WERI-Rb-1 (cell line): Measurements from ENCODE around the gene MBP.

ENCODE experiments used
- DNase-seq: peaks from one replicate; pipeline ENCODE4 v3.0.0-alpha.2; 2020
- H3K27ac ChIP-seq: fragments of 250-450 bp; sonication (Bioruptor Pico); 2 replicates; pipeline ENCODE4 v1.5.1; 2020; ENCODE audit warnings: mild to moderate bottlenecking, moderate library complexity
- H3K27me3 ChIP-seq: fragments of 250-450 bp; sonication (Bioruptor Pico); 2 replicates; pipeline ENCODE4 v1.5.1; 2021; ENCODE audit warnings: mild to moderate bottlenecking, low read depth, moderate library complexity; ENCODE audit not compliant: insufficient read depth, severe bottlenecking
- H3K36me3 ChIP-seq: fragments of 250-450 bp; sonication (Bioruptor Pico); 2 replicates; pipeline ENCODE4 v1.5.1; 2020; ENCODE audit warnings: mild to moderate bottlenecking, moderate library complexity
- H3K4me3 ChIP-seq: 2 replicates; pipeline ENCODE4 v1.5.1; 2011; ENCODE audit warnings: low read depth, mild to moderate bottlenecking, control low read depth, low read length
- H3K9me3 ChIP-seq: fragments of 250-450 bp; sonication (Bioruptor Pico); 2 replicates; pipeline ENCODE4 v1.5.1; 2021; ENCODE audit warnings: mild to moderate bottlenecking, moderate library complexity; ENCODE audit not compliant: severe bottlenecking
- CTCF ChIP-seq: IDR thresholded peaks from 2 replicates; pipeline ENCODE4 v1.5.1; 2011; ENCODE audit warnings: low read depth, mild to moderate bottlenecking, control low read depth, inconsistent platforms, low read length

MBP gene

GRCh38 chr18:77090546-77091174 lies 41.9 kb downstream of the MBP start:
- H3K27me3 ChIP-seq = no peaks in the 10 kb centered on the region
- H3K4me3 ChIP-seq = no peak overlapping the region
- no peaks in the 10 kb centered on the region for H3K9me3 ChIP-seq
- no peak for DNase-seq
- no peaks in the 10 kb centered on the region for H3K36me3 ChIP-seq
- H3K27ac ChIP-seq = no peak overlapping the region
- TF ChIP-seq CTCF = no peak

- no peak overlapping the region for H3K4me3 ChIP-seq
- H3K27me3 ChIP-seq = no peaks in the 10 kb centered on the region
- no peaks in the 10 kb centered on the region for H3K9me3 ChIP-seq
- H3K27ac ChIP-seq = no peak overlapping the region
- no peak for TF ChIP-seq CTCF
- H3K36me3 ChIP-seq = no peaks in the 10 kb centered on the region
- DNase-seq = no peak
Observed at GRCh38 chr18:77089723-77090285, 42.8 kb downstream of the MBP start.

- H3K36me3 ChIP-seq = no peaks in the 10 kb centered on the region
- no peak for TF ChIP-seq CTCF
- no peaks in the 10 kb centered on the region for H3K9me3 ChIP-seq
- no peak overlapping the region for H3K4me3 ChIP-seq
- H3K27ac ChIP-seq = no peak overlapping the region
- DNase-seq = no peak
- H3K27me3 ChIP-seq = no peaks in the 10 kb centered on the region
Observed at GRCh38 chr18:77088963-77089722, 43.4 kb downstream of the MBP start.

GRCh38 chr18:77087393-77088141 lies 45.0 kb downstream of the MBP start:
- Histone ChIP-seq H3K27ac (no peak overlapping the region), H3K9me3 (no peaks in the 10 kb centered on the region), H3K4me3 (no peak overlapping the region), H3K36me3 (no peaks in the 10 kb centered on the region), H3K27me3 (no peaks in the 10 kb centered on the region)
- DNase-seq = no peak
- TF ChIP-seq CTCF = no peak

- no peaks in the 10 kb centered on the region for H3K9me3 ChIP-seq
- H3K4me3 ChIP-seq = no peak overlapping the region
- no peak for TF ChIP-seq CTCF
- DNase-seq = no peak
- no peaks in the 10 kb centered on the region for H3K36me3 ChIP-seq
- H3K27me3 ChIP-seq = no peaks in the 10 kb centered on the region
- H3K27ac ChIP-seq = no peak overlapping the region
Observed at GRCh38 chr18:77086656-77087392, 45.8 kb downstream of the MBP start.
